Adipocyte (in vitro differentiated cells): ENCODE data around the gene SMAD2.
A peak's percentile ranks its signal among the peaks of the same experiment; 100 is the strongest.
"Not testable (repeated sequence)": the region's sequence is repeated elsewhere in the genome, so short reads cannot be mapped to it uniquely, and the experiment has no call there.

ENCODE experiments used
- DNase-seq: peaks from one replicate; pipeline ENCODE4 v3.0.0-alpha.2; 2015; ENCODE audit warnings: low read depth
- H3K27me3 ChIP-seq: replicated peaks from 2 replicates; pipeline ENCODE4 v1.7.0; 2013; ENCODE audit warnings: mild to moderate bottlenecking, low read length, moderate library complexity; ENCODE audit not compliant: control insufficient read depth, insufficient read depth
- H3K36me3 ChIP-seq: 2 replicates; pipeline ENCODE4 v1.7.0; 2013; ENCODE audit warnings: low read length, mild to moderate bottlenecking, moderate library complexity; ENCODE audit not compliant: control insufficient read depth, insufficient read depth, severe bottlenecking
- H3K4me1 ChIP-seq: 2 replicates; pipeline ENCODE4 v1.7.0; 2013; ENCODE audit warnings: mild to moderate bottlenecking, low read length, moderate library complexity; ENCODE audit not compliant: control insufficient read depth, insufficient read depth
- H3K4me3 ChIP-seq: 2 replicates; pipeline ENCODE4 v1.7.0; 2013; ENCODE audit warnings: mild to moderate bottlenecking, low read length, moderate library complexity
- H3K9ac ChIP-seq: 2 replicates; pipeline ENCODE4 v1.7.0; 2013; ENCODE audit warnings: mild to moderate bottlenecking, low read length, moderate library complexity
- H3K9me3 ChIP-seq: 2 replicates; pipeline ENCODE4 v1.7.0; 2013; ENCODE audit warnings: mild to moderate bottlenecking, low read length, moderate library complexity; ENCODE audit not compliant: control insufficient read depth

SMAD2 gene

DNA sequence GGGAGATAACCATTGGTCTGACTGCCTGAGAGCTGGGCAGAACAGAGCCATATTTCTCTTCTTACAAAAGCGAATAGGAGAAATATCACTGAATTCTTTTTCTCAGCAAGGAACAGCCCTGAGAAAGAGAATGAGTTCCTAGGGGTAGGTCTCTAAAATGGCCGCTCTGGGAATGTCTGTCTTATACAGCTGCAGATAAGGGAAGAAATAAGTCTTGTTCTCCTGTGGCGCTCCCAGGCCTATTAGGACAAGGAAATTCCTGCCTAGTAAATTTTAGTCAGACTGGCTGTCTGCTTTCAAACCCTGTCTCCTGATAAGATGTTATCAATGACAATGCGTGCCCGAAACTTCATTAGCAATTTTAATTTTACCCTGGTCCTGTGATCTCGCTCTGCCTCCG, 30.5 kb upstream of the SMAD2 start:
- not testable (repeated sequence) for H3K9me3 ChIP-seq, DNase-seq, H3K4me1 ChIP-seq, H3K4me3 ChIP-seq, H3K9ac ChIP-seq, H3K36me3 ChIP-seq
- peaks cover 22% of the 10 kb centered on the region for H3K27me3 ChIP-seq

GRCh38 chr18:47953471-47953931, 23.0 kb upstream of the SMAD2 start:
- H3K9me3 ChIP-seq, result no peaks in the 10 kb centered on the region
- peaks cover 10% of the 10 kb centered on the region for H3K27me3 ChIP-seq
- H3K4me3 ChIP-seq, result no peak overlapping the region
- DNase-seq, result peak; percentile 57
- no peaks in the 10 kb centered on the region for H3K36me3 ChIP-seq
- no peak overlapping the region for H3K9ac ChIP-seq
- H3K4me1 ChIP-seq, result peaks cover 23% of the 10 kb centered on the region

GRCh38 chr18:47950511-47950910, 20.1 kb upstream of the SMAD2 start:
- H3K9me3 ChIP-seq, result no peaks in the 10 kb centered on the region
- H3K4me1 ChIP-seq, result peaks cover 25% of the 10 kb centered on the region
- no peak overlapping the region for H3K4me3 ChIP-seq
- DNase-seq, result no peak
- no peaks in the 10 kb centered on the region for H3K36me3 ChIP-seq
- H3K27me3 ChIP-seq, result no peaks in the 10 kb centered on the region
- H3K9ac ChIP-seq, result no peak overlapping the region

DNA sequence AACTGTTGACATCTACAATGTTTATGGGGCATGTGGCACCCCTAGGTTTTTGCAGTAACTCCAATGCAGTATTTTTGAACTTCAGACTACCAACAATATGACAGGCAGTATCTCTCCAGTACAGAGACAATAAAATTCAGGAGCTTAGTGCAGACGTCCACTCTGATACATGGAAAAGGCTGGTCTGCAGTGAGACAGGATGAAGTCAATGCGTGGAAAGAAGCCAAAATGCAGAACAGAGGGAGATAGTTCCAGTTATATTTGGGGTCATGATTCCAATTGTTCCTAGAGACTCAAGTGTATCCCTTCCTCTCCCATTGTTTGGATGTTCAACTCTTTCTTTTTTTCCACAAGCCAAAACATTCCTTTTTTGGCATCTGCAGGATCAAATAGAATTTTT, 18.7 kb upstream of the SMAD2 start:
- H3K9me3 ChIP-seq, result no peaks in the 10 kb centered on the region

DNA sequence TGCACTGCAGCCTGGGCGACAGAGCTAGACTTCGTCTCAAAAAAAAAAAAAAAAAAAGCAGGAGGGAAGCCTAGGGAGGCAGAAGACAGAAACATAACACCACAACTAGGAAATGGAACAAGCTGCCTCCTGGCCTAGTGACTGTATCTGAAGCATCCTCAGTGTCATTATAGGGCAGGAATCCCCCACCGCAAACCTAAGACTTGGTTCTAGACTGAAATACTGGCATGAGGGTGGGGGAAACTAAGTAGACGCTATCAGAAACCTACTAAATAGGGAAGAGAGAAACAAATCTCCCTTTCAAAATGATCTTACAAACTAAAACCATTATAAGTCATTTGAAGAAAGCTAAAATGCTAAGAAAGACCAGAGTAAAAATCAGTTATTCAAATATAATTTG, 16.4 kb upstream of the SMAD2 start:
- H3K9me3 ChIP-seq, result no peaks in the 10 kb centered on the region
- no peak overlapping the region for H3K4me3 ChIP-seq
- H3K4me1 ChIP-seq, result peaks cover 15% of the 10 kb centered on the region
- no peak overlapping the region for H3K9ac ChIP-seq
- no peaks in the 10 kb centered on the region for H3K36me3 ChIP-seq
- DNase-seq, result no peak
- no peaks in the 10 kb centered on the region for H3K27me3 ChIP-seq

More for the DNA sequence above, 18.7 kb upstream of the SMAD2 start:
- no peaks in the 10 kb centered on the region for H3K36me3 ChIP-seq
- DNase-seq, result no peak
- H3K4me1 ChIP-seq, result peaks cover 26% of the 10 kb centered on the region
- no peak overlapping the region for H3K4me3 ChIP-seq
- no peaks in the 10 kb centered on the region for H3K27me3 ChIP-seq
- H3K9ac ChIP-seq, result no peak overlapping the region

- Histone ChIP-seq H3K4me1 (peaks cover 15% of the 10 kb centered on the region), H3K36me3 (no peaks in the 10 kb centered on the region), H3K9me3 (no peaks in the 10 kb centered on the region), H3K27me3 (no peaks in the 10 kb centered on the region), H3K9ac (no peak overlapping the region), H3K4me3 (no peak overlapping the region)
- DNase-seq, result peak; percentile 43
Observed at GRCh38 chr18:47944972-47945852, 14.8 kb upstream of the SMAD2 start.

GRCh38 chr18:47936952-47937351, 6.5 kb upstream of the SMAD2 start:
- H3K4me3 ChIP-seq, result no peak overlapping the region
- no peak for DNase-seq
- no peak overlapping the region for H3K9ac ChIP-seq
- peaks cover 1% of the 10 kb centered on the region for H3K4me1 ChIP-seq
- H3K9me3 ChIP-seq, result no peaks in the 10 kb centered on the region
- no peaks in the 10 kb centered on the region for H3K27me3 ChIP-seq
- H3K36me3 ChIP-seq, result no peaks in the 10 kb centered on the region

DNA sequence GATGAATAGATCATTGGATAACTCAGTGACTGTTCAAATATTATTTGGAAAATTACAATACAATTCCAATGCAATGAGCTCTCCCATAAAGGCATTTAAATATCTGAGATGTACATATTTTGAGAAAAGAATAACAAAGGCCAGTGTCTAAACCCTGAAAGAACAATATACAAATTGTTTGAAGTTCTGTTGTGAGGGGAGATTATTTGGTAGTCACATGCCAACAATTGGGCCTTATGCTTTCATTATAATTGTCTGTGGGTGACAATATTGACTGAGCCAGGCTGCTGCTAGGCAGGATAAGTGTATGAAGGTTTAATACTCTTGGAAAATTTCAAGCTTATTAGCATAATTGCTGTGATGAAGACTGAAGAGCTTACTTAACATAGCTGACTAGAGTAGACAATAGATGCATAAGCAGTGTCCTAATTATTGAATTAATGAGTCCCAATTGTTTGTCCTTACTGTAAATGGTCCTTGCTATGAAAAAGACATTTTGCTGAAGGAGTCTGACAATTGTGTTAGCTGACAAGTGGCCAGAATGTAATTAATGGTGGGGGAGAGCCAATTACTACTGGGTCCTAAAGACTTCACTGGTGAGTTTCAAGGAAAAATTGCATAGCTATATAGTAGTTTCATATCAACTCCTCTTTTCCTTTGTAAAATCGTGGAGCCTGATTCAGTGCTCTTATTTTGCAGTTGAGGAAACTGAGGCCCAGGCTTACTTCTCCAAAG, 5.0 kb upstream of the SMAD2 start:
- no peak for DNase-seq
- H3K9ac ChIP-seq, result no peak overlapping the region
- no peak overlapping the region for H3K4me3 ChIP-seq
- peaks cover 8% of the 10 kb centered on the region for H3K4me1 ChIP-seq
- no peaks in the 10 kb centered on the region for H3K36me3 ChIP-seq
- H3K27me3 ChIP-seq, result no peaks in the 10 kb centered on the region
- no peaks in the 10 kb centered on the region for H3K9me3 ChIP-seq

GRCh38 chr18:47932603-47933002, 2.1 kb upstream of the SMAD2 start:
- DNase-seq, result no peak
- Histone ChIP-seq H3K9me3 (no peaks in the 10 kb centered on the region), H3K36me3 (no peaks in the 10 kb centered on the region), H3K27me3 (no peaks in the 10 kb centered on the region), H3K9ac (no peak overlapping the region), H3K4me3 (no peak overlapping the region), H3K4me1 (peaks cover 25% of the 10 kb centered on the region)

- H3K4me1 ChIP-seq, result peaks cover 27% of the 10 kb centered on the region
- H3K36me3 ChIP-seq, result no peaks in the 10 kb centered on the region
- no peak for DNase-seq
- no peak overlapping the region for H3K4me3 ChIP-seq
- no peak overlapping the region for H3K9ac ChIP-seq
- H3K27me3 ChIP-seq, result no peaks in the 10 kb centered on the region
- H3K9me3 ChIP-seq, result no peaks in the 10 kb centered on the region
Observed at GRCh38 chr18:47932190-47932589, 1.7 kb upstream of the SMAD2 start.

- DNase-seq, result peak; percentile 29
- Histone ChIP-seq H3K4me1 (peaks cover 30% of the 10 kb centered on the region), H3K9ac (peak overlapping the region; percentile 88), H3K4me3 (peak overlapping the region; percentile 82), H3K27me3 (no peaks in the 10 kb centered on the region), H3K36me3 (no peaks in the 10 kb centered on the region), H3K9me3 (no peaks in the 10 kb centered on the region)
Observed at GRCh38 chr18:47931718-47932103, 1.3 kb upstream of the SMAD2 start.
